AG09319 (cell line): ENCODE results near the gene ARF6.

Experiments used
- DNase-seq: peaks from one replicate; pipeline ENCODE4 v3.0.0-alpha.2; 2010; ENCODE audit warnings: low read depth; ENCODE audit errors: extremely low read depth
- CTCF ChIP-seq: IDR thresholded peaks from 2 replicates; pipeline ENCODE4 v1.5.1; 2011; ENCODE audit warnings: low read depth, mild to moderate bottlenecking, inconsistent platforms, low read length, moderate library complexity

ARF6 gene

DNA sequence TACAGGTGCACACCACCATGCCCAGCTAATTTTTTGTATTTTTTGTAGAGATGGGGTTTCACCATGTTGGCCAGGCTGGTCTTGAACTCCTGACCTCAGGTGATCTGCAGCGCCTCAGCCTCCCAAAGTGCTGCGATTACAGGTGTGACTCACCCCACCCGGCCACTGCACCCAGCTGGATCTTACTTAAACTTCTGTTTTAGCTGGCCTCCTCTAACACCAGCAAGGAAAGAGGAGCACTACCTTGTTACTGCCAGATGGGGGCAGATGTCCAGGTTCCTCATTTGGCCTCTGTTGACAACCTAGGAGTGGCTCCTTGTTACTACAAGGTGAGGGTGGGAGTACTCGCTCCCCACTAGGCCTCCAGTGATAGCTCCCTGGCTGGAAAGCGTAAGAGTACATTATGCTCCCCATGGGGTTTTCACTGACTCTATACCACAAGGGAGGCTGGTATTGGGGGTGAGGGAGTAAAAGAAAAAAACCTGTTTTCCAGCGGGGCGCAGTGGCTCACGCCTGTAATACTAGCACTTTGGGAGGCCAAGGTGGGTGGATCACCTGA, 13.2 kb upstream of the ARF6 start:
- TF ChIP-seq CTCF, result peak; percentile 63
- no peak for DNase-seq

- DNase-seq, result no peak
- no peak for TF ChIP-seq CTCF
Measured at GRCh38 chr14:49880267-49881064, 12.4 kb upstream of the ARF6 start.

DNA sequence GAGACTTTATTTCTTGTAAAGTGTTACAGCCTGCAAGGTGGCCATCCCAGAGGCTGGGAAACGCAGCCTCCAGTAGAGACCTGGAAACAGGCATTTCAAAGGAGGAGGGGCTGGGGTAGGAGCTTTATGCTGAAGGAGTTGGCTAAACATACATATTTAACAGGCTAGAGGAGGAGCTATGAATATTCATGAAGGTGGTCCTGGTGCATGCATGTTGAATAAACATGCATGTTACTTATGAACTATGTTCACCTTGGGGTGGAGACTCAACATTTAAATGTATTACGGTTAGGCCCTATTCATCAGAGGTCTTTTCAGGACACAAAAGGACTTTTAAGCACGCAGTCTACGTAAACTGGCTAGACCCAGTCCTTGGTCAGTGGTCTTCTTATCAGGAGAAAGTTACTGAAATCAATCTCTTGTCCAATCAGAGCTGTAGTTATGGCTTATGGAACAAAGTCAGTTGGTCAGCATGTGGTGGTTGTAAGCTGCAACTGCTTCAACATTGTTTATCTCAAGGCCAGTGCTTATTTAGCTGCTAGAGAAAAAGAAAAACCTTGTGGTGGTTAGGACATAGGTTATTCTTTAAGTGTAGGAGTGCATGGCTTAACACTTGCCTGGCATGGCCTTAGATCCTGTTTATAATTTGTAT, 11.4 kb upstream of the ARF6 start:
- no peak for DNase-seq
- TF ChIP-seq CTCF, result no peak

GRCh38 chr14:49882826-49883694, 9.8 kb upstream of the ARF6 start:
- no peak for TF ChIP-seq CTCF
- DNase-seq, result no peak

DNA sequence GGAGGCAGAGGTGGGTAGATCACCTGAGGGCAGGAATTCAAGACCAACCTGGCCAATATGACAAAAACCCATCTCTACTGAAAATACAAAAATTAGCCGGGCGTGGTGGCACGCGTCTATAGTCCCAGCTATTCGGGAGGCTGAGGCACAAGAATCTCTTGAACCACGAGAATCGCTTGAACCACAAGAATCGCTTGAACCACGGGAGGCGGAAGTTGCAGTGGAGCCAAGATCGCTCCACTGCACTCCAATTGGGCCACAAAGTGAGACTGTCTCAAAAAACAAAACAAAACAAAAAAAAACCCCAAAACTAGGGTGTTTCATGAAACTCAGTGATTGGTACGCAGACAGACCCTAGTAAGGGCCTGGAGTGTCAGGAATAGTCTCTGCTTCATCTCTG, 6.4 kb upstream of the ARF6 start:
- no peak for DNase-seq
- TF ChIP-seq CTCF, result no peak

DNA sequence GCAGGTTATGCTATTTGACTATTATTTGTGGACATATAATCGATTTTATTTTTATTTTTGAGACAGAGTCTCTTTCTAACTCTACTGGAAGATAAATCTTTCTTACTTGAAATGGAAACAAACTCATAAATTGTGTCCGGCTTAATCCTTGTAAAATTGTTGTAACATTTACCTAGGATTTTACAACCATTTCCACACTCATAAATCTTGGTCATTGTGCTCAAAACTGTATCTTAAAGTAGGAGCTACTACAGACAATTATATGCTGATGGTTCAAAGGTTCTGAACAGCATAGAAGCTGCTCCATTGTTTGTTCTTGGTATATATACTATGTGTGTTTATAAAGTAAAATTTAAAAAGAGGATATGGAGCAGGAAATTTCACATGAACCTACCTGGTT, 4.6 kb upstream of the ARF6 start:
- TF ChIP-seq CTCF, result no peak
- no peak for DNase-seq
